Loucy (cell line): ENCODE data around the gene MTRF1L.

Source experiments
- EZH2phosphoT487 ChIP-seq: fragments of 200-600 bp; IDR thresholded peaks from 2 replicates; pipeline ENCODE4 v1.6.1; 2018; ENCODE audit warnings: antibody characterized with exemption, mild to moderate bottlenecking, moderate library complexity, borderline replicate concordance
- TF ChIP-seq, protein P1 (sequence below): fragments of 200-600 bp; sonication (generic); conservative IDR thresholded peaks from 2 replicates; pipeline ENCODE4 v1.5.1; 2014; ENCODE audit warnings: mild to moderate bottlenecking, antibody characterized with exemption, low read length

DNA sequence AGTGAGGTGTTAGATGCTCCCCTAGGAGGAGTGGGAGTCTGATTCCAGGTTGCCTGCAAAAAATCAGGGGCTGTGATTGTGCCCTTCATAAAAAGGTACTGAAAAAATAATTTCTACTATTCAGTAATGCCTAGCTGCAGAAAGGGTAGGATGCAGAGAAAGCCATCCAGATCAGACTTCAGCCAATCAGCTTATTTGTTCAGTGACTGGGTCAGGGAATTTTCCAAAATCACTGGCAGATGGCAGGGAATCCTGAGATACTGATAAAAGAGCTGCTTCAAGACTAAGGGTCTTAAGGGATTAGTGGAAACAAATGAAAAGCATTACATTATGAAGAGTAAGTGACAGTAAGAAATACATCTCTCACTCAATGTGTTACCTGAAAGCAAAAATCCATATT, 42.8 kb upstream of the MTRF1L start:
- TF ChIP-seq, protein P1, sequence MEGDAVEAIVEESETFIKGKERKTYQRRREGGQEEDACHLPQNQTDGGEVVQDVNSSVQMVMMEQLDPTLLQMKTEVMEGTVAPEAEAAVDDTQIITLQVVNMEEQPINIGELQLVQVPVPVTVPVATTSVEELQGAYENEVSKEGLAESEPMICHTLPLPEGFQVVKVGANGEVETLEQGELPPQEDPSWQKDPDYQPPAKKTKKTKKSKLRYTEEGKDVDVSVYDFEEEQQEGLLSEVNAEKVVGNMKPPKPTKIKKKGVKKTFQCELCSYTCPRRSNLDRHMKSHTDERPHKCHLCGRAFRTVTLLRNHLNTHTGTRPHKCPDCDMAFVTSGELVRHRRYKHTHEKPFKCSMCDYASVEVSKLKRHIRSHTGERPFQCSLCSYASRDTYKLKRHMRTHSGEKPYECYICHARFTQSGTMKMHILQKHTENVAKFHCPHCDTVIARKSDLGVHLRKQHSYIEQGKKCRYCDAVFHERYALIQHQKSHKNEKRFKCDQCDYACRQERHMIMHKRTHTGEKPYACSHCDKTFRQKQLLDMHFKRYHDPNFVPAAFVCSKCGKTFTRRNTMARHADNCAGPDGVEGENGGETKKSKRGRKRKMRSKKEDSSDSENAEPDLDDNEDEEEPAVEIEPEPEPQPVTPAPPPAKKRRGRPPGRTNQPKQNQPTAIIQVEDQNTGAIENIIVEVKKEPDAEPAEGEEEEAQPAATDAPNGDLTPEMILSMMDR: no peak
- no peak for TF ChIP-seq EZH2phosphoT487
